Measurements from ENCODE around the gene GABBR1.

GABBR1 gene

GRCh38 chr6:29620630-29621029 is 12.4 kb downstream of the GABBR1 start:
- no peak for DNase-seq (ENCODE audit: low read depth)

GRCh38 chr6:29619578-29620160 is 13.3 kb downstream of the GABBR1 start:
- no peak for DNase-seq (ENCODE audit: low read depth)

DNA sequence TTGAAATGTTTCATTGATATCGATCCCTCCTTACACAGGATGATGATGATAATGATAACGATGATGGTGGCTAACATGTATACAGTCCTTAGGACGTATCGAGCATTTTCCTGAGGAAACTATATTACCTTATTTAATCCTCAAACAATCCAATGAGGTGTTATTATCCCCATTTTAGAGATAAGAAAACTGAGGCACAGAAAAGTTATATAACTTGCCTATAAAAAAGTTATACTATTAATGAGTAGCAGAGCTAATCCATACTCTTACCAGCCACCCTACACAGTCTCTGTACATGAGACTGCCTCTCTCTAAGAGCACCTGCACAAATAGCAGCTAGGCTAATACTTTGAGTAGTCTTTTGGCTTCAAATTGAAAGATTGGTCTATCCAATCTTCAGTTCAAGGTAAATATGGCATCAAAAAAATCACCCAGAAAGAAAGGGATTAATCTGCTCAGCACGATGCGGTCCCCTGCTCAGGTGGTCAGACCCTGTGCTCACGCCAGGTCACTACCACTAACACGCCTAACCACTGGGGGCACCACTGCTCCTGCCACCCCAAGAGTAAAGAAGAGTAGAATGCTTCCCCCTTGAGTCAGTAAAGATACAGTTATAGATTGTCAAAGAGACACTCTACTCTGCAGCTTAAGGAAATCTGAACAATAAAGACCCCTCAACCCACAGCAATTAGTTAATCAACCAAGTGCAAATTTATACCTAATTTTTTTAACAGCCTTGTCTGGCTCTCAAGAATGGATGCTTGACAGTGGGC is 15.0 kb downstream of the GABBR1 start:
- no peak for DNase-seq (ENCODE audit: low read depth)

DNA sequence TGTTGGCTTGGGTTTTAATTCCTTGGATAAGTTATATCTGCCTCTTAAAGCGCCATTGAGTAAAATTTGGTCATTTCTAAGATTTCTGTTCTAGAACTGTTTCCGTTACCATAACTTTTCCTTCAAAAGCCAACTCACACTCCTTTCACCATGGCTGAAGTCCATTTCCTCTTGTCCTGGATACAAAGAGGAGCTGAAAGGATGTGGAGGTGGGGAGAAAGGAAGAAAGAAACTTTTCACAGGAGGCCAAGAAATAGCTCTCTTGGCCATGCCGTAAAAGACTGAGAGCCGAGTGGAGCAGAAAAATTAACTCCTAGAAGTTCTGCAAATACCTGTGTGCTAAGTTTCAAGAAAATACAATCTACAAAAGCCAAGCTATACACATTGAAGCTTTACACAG is 21.6 kb downstream of the GABBR1 start:
- no peak for DNase-seq (ENCODE audit: low read depth)

GRCh38 chr6:29610540-29610939 is 22.4 kb downstream of the GABBR1 start:
- DNase-seq (ENCODE audit: low read depth) = no peak

GRCh38 chr6:29608131-29608530 is 24.9 kb downstream of the GABBR1 start:
- DNase-seq (ENCODE audit: low read depth) = no peak

- no peak for DNase-seq (ENCODE audit: low read depth)
Measured at GRCh38 chr6:29603930-29604329, 29.1 kb downstream of the GABBR1 start.

- no peak for DNase-seq (ENCODE audit: low read depth)
Measured at GRCh38 chr6:29603456-29603855, 29.5 kb downstream of the GABBR1 start.

DNA sequence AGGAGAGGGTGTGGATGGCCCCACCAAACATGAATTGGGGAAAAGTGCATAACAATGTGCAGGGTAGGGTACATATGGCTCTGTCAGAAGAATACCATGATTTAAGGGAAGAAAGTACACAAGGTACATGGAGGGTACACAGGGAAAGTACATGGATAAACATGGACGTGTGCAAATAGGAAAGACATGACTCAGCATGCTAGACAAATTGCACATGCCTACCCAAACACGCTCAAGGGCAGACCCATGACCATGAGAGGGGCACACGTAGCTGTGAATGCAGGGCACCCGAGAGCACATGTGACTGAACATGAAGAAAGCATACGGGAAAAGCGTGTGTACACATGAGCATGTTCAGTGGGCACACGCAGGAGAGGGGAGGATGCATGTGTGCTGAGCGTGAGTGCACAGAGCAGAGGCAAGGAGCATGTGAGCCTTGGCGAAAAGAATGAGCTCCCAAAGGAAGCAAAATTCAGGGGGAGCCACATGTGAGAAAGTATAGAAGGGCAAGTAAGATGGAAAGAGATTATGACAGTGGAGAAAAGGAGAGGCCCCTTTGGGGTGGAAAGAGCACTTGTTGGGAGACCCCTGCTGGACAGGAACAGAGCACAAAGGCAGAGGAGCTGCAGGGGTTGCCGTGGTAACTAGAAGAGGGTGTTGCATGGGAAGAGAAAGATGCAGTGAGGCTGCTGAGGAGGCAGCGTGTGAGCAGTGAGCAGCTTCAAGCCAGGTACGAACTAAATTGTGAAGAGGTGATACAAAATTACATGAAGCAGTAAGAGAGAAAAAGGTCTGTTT is 30.2 kb downstream of the GABBR1 start:
- peak; percentile 37 for DNase-seq (ENCODE audit: low read depth)

- no peak for DNase-seq (ENCODE audit: low read depth)
Measured at GRCh38 chr6:29598172-29598747, 34.7 kb downstream of the GABBR1 start.

- no peak for DNase-seq (ENCODE audit: low read depth)
Measured at GRCh38 chr6:29597184-29597583, 35.8 kb downstream of the GABBR1 start.

DNA sequence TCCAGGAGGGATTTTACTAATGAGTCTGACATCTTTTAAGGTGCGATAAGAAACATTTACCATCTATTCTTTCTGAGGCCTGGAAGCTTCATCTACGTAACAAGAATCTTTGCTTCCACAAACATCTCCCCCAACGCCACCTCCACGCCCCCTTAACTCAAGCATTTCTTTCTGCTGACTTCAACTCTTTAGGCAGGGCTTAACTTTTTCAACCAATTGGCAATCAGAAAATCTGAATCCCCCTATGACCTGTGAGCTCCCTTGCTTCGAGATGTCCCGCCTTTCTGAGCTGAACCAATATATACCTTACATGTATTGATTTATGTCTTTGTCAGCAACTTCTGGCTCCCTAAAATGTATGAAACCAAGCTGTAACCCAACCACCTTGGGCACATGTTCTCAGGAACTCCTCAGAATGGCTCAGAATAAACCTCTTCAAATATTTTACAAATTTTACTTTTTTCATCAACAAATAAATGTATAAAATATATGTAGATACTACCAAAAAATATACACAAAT is 36.5 kb downstream of the GABBR1 start:
- no peak for DNase-seq (ENCODE audit: low read depth)

DNA sequence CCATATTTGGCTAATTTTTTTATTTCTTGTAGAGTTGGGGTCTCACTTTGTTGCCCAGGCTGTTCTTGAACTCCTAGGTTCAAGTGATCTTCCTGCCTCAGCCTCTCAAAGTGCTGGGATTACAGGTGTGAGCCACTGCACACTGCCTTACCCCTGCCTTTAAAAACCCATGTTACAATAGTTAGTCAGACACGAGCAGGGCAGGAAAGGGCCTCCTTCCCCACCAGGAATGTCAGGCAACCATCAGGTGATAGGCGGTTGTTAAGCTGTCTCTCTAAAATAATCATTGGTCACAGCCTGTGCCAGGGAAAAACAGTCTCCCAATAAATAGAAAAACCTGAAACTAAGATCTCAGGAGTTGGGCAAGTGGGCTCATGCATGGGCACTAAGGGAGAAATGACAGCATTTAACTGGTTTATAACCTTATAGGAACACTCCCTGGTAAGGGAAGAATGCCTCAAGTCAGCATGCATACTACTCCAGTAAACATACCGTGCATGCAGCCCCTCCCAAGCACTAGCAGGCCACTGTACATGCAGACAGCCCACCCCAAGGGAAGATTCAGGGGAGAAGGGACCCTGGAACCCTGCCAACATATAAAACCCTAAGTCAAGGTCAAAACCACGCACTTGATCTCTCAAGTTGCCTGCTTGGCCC is 39.7 kb downstream of the GABBR1 start:
- DNase-seq (ENCODE audit: low read depth) = no peak

- DNase-seq (ENCODE audit: low read depth) = no peak
Measured at GRCh38 chr6:29591677-29592076, 41.3 kb downstream of the GABBR1 start.

DNA sequence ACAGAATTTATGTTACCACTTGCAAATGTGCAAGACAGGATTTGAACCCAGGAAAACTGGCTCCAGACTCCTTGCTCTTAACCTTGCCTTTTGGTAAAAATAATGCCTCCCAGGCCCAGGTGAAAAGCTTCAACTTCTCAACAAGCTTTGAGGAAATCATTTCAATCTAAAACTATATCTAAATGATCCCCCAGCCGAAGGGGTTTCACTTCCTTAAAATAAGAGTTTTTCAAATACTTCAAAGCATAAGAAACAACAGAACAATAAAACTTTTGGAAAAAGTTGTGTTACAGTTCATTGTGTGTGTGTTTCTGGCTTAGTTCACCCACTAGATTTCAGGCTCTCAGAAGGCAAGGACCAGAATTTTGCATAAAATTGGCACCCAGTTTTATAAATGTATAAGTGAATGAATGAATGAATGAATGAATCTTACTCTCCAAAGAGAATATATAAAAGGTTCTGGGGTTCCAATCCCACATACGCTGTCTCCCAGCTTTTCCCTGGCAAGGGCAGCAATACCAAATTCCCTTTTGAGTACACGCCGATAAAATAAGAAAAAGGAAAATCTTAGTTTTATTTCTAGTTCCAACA is 42.7 kb downstream of the GABBR1 start:
- DNase-seq (ENCODE audit: low read depth) = no peak

DNA sequence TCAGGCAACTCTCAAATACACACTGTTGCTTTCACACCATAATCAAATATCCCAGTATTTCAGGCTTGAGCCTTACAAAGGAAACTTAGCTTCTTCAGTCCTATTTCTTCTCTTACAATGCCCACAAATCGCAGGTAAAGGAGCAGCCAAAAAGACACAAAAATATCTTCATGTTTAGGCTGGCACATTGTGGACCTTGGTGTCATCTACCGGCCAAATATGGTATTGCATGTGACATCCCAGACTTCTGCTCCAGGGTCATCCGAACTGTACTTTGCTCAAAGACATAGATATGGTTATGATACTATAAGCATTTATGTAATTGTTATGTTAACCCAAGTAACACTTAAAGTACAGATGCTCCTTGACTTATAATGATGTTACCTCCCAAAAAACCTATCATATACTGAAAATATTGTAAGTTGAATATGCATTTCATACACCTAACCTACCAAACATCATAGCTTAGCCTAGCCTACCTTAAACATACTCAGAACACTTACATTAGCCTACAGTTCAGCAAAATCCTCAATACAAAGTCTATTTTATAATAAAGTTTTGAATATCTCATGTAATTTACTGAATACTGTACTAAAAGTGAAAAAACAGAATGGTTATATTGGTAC is 43.4 kb downstream of the GABBR1 start:
- DNase-seq (ENCODE audit: low read depth) = peak; percentile 46

DNA sequence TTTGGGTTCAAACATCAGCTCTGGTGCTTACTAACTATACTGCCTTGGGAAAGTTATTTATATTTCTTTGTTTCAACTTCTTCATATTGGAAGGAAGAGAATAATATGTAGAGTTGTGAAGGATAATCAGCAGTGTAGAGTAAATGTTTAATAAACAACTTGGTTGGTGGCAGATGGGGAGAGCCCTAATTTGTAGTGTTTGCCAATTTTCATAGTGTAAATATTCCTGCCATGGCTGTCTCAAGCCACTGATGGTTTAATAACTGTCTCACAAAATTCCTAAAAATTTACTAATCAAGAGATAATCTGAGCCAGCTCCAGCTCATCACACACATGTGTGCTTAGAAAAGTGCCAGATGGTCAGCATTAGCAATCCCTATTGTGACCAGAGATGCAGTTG is 48.2 kb downstream of the GABBR1 start, which contains the start of gene OR2H2:
OR2H2 (plus strand) TSS at position 301 of the 400 bp plus-strand sequence. CDS start 2,824 bp downstream, outside the sequence.
- DNase-seq (ENCODE audit: low read depth) = no peak

DNA sequence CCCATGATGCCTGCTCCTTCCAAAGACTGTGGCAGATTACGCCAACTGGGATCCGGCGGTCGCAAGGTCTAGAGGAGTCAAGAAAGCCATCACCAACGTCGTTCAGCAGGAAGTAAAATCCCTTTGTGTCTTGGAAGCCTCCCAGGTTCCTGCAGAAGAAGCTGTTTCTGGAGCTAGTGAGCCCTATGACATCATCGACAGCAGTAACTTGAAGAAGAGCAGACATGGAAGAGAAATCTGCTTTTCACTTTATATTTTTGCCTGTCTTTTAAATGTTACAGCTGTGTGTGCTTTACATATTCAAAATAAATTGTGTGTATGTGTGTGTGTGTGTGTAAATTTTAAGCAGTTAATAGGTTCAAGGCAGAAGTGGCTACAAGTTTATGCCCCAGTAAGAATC is 55.4 kb downstream of the GABBR1 start:
- no peak for DNase-seq (ENCODE audit: low read depth)

DNA sequence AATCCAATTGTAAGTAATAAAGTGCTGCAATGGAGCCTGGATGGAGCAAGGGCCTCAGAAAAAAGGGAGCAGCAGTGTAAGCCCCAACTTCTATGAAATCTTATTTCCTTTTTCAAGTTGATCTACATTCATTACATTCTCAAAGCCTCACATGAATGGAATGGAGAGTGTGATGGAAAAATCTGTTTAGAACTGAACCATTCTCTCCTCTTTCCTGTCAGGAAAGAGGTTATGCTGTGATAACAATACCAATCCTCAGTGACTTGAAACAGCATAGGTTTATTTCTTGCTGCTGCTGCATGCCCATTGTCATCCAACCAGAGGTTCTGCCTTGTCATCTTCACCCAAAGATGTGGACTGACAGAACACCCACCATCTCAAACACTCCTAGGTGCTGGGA is 56.9 kb downstream of the GABBR1 start:
- DNase-seq (ENCODE audit: low read depth) = no peak

DNA sequence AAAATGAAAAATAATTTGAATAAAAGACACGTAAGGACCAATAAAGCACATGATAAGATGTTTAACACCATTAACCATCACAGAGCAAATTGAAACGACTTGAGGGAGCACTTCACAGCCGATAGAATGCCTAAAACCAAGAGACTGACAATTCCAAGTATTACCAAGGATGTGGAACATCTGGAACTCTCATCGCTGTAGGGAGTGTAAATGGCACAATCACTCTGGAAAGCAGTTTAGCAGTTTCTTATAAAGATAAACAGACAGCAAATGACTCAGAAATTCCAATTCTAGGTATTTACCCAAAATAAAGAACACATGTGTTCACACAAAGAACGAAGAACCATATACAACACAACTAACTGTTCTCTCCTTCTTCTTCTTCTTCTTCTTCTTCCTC is 65.0 kb downstream of the GABBR1 start:
- no peak for DNase-seq (ENCODE audit: low read depth)

DNA sequence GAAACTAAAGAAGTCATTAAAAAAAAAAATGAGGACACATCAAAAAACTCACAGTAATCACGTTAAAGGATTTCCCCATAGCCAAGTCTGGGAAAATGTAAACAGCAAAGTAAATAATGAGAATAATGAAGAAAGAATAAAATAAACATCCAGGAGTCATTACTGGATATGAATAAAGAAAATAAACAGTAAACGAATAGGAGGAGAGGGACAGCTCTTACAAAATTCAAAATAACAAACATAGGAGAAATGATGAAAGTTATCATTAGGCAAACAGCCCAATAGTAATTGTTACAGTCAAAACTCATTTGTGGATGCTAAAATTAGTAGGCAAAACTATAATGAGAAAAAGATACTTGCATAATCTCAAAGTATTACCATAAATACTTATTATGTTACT is 65.4 kb downstream of the GABBR1 start:
- no peak for DNase-seq (ENCODE audit: low read depth)

All from iris pigment epithelial cell (primary cell).